GM19395 (cell line): Measurements from ENCODE around the gene MACROH2A1.

Experiments
- ATAC-seq: cut with Tn5 transposase; IDR thresholded peaks from one replicate; pipeline ENCODE4 v1.9.1; 2021; ENCODE audit warnings: mild to moderate bottlenecking, moderate library complexity; ENCODE audit not compliant: unreplicated experiment

The MACROH2A1 gene

DNA sequence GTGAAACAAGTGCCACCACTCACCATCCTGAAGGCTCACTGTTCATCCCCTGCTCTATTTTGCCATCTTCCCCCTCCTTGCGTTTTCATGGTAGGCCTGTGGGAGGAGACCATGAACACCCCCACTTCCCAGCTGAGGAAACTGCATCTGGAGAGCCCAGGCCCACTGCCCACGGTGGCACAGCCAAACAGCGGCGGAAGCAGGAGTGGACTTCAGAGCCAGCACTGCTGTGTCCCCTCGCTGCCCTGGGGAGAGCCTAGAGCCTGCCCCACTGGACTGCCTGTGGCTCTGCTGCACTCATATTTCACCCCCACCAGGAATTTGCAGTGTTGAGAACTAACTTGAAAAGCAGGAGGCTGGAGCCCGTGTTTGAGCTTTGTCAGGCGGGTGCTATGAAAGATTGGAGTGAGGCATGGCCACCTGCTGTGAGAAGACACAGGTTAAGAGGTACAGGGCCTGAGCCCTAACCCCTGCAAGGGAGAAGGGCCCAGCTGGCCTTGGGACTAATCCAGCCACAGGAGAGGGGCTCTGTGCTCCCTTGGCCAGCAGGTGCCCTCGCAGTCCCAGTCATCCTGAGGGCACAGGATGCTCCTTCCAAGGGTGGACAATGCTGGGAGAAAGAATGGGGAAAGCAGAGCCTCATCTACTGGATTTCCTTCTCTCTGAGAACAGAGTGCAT is 79.0 kb downstream of the MACROH2A1 start:
- ATAC-seq: no peak

DNA sequence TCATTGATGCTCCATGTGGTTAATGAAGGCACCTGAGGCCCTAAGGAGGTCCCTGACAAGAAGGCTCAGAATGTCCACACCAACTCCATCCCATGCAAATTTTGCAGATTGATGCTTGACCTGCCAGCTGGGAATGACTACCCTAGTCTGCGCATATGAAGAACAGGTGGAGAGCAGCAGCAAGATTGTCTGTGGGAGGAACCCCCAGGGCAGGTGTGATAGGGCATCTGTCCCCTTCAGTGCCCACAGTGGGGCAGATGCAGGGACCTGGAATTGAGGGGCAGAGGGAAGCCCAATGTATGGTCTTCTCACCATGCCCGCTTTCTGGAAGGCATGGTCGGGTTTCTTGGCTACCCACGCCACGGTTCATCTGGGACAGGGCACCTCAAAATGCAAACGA is 79.6 kb downstream of the MACROH2A1 start:
- ATAC-seq: no peak

DNA sequence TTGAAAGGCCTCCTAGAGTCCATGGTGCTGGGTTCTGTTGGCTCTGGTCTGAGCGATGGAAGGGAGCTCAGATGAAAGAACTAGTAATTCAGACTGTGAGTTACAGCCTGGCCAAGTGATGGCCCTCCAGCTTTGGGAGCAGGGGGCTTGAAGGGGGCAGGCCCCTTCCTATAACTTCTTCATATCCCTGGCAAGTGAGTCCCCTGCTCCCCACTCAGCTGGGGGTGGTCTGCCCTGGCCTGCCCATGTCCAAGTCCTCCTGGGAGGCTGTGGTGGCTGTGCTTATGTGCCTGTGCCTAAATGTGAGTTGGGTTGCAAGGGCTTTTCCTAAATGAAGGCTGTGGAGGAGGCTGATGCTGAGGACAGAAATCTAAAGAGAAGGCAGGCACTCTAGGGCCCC is 80.1 kb downstream of the MACROH2A1 start:
- ATAC-seq: no peak

- no peak for ATAC-seq
Observed at GRCh38 chr5:135318037-135318436, 81.0 kb downstream of the MACROH2A1 start.

DNA sequence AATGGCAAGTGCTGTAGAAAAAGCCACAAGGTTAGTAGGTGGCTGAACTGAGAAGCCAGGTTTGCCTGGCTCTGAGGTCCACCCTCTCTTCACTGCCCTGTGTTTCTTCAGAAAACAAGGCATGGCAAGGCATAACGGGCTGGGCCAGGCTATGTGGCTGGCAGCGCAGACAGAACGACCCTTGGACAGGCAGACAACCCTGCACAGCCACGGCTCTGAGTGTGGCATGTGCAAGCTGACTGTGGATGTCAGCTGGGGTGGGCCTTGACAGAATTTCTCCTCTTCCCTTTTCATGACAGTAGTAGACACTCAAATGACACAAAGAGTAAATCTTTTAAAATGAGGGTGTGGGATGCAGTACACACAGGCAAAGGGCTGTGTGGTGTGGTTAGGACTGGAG is 81.7 kb downstream of the MACROH2A1 start:
- ATAC-seq: no peak

DNA sequence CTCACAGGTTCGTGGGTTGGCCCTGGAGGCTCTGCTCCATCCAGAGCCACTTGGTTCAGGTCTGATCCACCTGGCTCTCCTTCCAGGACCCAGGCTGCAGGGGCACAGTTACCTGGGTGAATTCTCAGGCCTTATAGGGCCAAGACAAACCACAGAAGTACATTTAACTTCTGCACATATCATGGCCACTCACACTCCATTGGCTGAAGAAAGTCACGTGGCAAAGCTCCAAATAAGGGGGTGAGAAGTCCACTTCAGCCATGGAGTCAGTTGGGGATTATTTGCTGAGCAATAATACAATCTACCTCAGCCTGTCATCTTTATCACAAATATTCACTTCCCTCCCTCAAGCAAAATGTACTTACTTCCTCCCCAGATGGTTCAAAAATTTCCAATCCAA is 83.6 kb downstream of the MACROH2A1 start:
- no peak for ATAC-seq

DNA sequence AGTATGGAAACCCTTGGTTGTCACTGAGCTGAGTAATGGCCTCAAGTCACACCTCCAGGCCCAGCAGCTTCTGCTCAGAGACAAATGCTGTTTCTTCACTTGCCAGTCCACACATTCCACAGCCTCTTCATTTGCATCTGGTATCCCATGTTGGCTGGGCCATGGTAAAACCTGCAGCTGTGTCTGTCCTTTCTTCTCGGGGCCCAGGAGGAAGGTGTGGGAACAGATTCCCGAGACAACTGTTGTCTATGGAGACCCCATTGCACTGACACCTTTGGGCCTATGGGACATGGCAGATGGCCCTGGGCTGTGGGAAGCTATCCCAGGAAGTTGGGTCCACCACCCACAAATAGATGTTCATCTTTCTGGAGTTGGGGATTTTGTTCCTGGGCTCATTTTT is 85.1 kb downstream of the MACROH2A1 start:
- ATAC-seq: no peak

DNA sequence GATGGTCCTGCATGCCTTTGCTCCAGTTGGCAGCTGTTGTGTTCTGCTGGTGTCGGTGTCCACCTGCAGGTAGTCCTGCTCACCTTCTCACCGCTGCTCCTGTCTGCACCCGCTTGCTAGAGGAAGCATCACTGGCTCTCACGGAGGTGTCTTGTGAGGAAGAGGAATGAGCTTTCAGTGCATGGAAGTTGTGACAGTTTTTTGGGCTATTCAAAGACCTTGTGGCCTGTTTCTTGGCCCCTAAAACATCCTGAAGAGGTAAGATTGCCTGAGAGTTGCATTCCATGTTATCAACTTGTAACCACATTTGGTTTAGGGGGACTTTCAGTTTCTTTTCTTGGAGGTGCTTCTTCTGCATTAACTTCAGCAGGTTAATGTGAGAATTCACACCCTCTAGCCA is 85.6 kb downstream of the MACROH2A1 start:
- ATAC-seq: no peak

DNA sequence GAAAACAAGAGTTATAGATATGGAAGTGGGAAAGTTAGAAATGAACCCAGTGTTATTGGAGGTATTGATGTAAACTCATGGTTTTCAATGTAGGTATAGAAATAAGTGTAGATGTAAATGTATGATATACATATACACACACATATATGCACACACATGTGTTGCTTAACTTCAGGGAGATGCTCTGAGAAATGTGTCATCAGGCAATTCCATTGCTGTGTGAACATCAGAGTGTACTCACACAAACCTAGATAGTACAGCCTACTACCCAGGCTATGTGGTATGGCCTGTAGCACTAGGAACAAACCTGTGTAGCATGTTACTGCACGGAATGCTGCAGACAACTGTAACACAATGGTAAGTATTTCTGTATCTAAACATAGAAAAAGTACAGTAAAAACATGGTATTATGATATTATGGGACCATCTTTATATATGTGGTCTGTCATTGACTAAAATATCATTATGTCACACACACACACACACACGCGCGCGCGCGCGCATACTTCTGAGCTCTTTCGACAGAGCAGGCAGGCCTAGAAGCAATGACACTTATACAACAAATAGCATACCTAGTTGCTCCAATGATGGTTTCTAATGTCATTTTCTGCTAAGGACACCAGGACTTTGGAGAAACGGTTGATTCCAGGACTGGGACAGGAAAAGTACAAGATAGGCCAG is 86.6 kb downstream of the MACROH2A1 start:
- ATAC-seq: no peak

DNA sequence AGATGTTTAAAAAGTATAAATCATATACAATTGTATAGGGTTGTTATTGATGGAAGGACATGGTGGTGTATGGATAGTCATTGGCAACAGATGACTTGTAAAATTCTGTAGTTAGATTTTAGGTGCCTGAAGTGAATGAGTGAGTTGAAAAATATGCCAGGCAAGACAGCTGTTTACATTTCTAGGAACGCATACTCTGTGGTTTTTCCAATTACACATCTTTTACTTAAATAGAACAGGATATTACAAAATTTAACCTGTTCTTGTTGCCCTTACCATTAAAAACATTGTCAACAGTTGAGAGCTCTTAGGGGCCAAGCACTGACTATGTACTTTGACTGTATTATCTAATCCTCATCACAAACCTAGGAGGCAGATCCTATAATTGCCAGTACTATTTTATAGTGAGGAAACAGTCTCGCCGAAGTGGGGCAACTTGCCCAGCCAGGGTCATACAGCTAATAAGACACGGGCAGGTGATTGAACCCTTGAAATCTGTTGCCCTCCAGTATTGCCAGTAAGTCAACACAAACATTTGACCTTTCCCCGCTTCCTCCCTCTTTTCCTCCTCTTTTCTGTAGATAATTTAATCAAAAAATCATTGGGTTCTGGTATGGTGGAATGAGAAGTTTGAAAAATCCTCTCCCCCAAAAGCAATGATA is 88.6 kb downstream of the MACROH2A1 start:
- ATAC-seq: no peak

- ATAC-seq: no peak
Observed at GRCh38 chr5:135309391-135310327, 89.4 kb downstream of the MACROH2A1 start.

DNA sequence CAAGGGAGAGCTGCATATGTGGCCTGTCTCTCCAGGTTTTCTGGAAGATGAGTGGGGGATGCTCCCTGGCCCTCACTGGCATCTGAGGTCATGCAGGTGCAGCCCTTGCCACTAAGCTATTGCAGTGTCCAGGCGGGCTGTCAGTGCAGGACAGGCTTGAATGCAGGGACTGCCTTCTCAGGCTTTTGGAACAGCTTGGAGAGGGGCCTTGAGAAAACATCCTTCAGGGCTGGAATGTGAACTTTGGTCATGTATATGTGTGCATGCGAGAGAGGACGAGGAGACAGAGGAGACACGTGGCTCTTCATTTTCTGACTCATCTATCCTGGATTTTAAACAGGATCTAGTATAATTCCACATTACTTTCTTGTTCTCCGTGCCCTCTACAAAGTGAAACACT is 90.3 kb downstream of the MACROH2A1 start:
- ATAC-seq: no peak

DNA sequence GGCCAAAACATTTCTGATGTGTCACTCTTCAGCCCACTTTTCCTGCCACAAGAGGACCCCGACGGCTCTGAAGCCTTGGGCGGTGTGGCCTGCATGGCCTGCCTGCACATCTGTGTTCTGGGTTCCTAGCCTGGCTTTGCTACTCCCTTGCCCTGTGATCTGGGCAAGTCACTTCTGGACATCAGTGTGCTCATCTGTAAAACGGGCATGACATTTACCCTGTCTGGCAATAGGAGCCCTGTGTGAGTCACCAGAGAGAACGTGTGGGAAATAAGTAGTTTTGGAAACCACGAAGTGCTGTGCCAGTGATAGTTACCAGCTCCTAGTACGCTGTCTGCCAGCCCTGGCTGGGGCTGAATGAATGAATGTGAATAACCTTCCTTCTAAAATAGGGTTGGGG is 90.8 kb downstream of the MACROH2A1 start:
- no peak for ATAC-seq

- no peak for ATAC-seq
Observed at GRCh38 chr5:135307143-135307903, 91.7 kb downstream of the MACROH2A1 start.

DNA sequence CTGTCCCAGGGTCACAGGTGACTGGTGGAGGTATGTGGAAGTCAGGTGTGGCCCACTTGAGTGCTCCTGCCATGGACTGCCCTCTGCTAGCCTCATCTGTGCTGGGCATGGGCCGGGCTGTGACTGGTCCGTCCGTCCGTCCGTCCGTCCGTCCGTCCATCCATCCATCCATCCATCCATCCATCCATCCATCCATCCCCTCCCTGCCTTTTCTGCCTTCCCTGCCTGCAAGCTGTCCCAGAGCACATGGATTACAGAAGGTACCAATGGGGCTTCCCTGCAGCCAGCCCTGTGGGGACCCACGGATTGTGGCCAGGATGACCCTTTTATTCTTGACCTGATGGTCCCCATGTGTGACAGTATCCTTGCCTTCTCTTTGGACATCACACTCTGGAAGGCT is 92.5 kb downstream of the MACROH2A1 start:
- no peak for ATAC-seq

GRCh38 chr5:135304352-135305221 is 94.4 kb downstream of the MACROH2A1 start:
- no peak for ATAC-seq

DNA sequence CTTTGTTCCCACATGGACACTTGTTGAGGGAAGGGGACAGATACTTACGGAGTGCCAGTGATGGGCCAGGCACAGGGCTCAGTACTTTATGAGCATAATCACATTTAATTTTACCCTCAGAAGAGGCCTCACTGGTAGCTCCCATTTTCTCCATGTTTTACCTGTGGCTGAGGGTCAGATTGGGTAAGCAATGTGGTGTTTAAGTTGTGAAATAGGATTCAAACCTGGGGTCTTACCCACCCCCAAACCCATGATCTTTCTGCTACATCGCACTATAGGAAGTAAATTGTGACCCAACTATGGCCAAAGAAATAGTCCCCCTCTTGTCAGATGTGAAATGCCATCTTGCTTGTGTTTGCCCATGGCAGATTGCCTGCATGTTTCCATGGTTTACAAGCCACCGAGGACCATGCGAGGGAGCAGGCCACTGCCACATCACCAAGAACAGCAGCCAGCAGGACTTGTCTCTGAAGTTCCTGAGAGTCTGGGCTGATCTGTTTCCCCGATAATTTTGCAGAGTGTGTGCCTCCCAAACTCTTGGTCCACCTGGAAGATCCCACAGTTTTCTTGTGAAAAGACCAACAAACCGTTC is 95.4 kb downstream of the MACROH2A1 start:
- no peak for ATAC-seq

DNA sequence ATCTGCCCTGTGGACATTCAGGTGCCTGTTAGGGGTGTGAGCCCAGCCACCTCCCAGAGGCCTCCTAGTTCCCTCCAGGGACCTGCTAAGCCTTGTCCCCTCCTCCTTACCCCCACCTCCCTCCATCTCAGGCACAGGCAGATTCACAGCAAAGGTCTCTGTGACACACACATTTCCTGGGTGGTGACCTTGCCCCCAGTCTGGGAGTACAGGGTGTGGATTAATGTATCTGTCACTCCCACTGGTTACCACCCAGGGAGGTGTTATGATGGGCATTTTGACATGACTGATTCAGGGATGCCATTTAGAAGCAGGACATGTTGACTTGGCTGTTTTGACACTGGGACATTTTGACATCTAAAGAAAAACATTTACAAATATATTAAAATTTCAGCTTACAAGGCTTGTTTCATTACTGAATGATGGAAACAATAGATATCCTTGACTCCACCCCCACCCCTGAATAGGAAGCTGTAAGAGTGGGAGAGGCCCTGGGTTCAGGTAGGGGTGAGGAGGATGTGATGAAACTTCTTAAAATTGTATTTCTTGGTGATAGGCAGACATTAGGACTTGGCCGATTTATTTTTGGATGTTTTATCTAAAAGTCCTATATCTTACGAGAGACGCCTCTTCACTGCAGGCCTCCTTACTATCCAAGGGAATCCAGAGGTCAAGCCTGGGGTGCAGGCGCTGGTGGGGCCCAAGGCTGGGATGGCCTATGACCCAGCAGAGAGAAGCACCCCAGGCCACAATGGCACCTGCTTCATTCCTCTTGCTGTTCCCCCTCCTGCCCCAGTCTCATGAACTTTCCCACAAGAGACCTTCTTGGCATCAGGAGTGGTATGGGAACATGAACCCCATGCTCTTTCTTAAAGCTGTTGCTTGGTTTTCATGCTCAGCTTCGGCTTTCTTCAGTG is 101.9 kb downstream of the MACROH2A1 start:
- no peak for ATAC-seq
